HCT116 (cell line): ENCODE data around the gene TMEM61. TPM values are rescaled to one million over a fixed set of nuclear protein-coding genes. Genes with fewer than 3 reads are reported as not detected.

Experiments used
- ATAC-seq: fragments of 200-7000 bp; cut with Tn5 transposase; 2 replicates; pipeline ENCODE4 v1.9.1; 2020; ENCODE audit warnings: mild to moderate bottlenecking, moderate library complexity
- BruUV-seq: library from RNA; stranded (reverse); fragments of 400-500 nt; replicated peaks from 2 replicates; lab custom pipeline; 2021; lab: Mats Ljungman, UMichigan
- CTCF ChIA-PET: fragments of 300-600 bp; sonication (Branson Sonifier 250); formaldehyde crosslinking; loops from one replicate; lab custom pipeline; 2021; ENCODE audit warnings: antibody characterized with exemption; lab: Charles Lee
- POLR2A ChIA-PET: fragments of 300-600, 350-600 bp; sonication (Branson Sonifier 250); formaldehyde crosslinking; loops from one replicate; lab custom pipeline; 2021; ENCODE audit warnings: antibody characterized with exemption; lab: Charles Lee
- RAD21 ChIA-PET, 2 experiments: fragments of 300-600 bp; sonication (Branson Sonifier 250); formaldehyde crosslinking; loops; one replicate each; lab custom pipeline; 2023; ENCODE audit warnings: low total read pairs in 2 of 2; ENCODE audit not compliant: uncharacterized antibody in 2 of 2, unreplicated experiment in 2 of 2, low non-redundant PET in 1 of 2; lab: Charles Lee
- DNase-seq: peaks from one replicate; pipeline ENCODE4 v3.0.0-alpha.2; 2010; ENCODE audit warnings: low read depth, low spot score
- H2AFZ ChIP-seq: fragments of 200-600 bp; shearing (Covaris generic), sonication (generic); 2 replicates; pipeline ENCODE4 v1.6.1; 2017; ENCODE audit warnings: low read depth, mixed run types, mixed read lengths, antibody characterized with exemption, low read length; ENCODE audit not compliant: poor library complexity, severe bottlenecking
- H3K27ac ChIP-seq: 2 replicates; pipeline ENCODE4 v1.5.1; 2012; ENCODE audit warnings: low read depth, low read length
- H3K27me3 ChIP-seq: fragments of 200-600 bp; sonication (generic); 2 replicates; pipeline ENCODE4 v1.6.1; 2016; ENCODE audit warnings: mixed run types, low read length, mixed read lengths; ENCODE audit not compliant: insufficient read depth
- H3K36me3 ChIP-seq, 2 experiments: fragments of 200-500 bp in 1 of 2; fragments of 200-600 bp in 1 of 2; sonication (Bioruptor generic) in 1 of 2; sonication (generic) in 1 of 2; 2 replicates each; pipeline versions ENCODE4 v1.5.1 to v1.6.1; 2014 to 2016; ENCODE audit warnings: low read length in 2 of 2, inconsistent platforms in 1 of 2, mixed read lengths in 1 of 2, mixed run types in 1 of 2; ENCODE audit not compliant: insufficient read depth in 2 of 2, control insufficient read depth in 1 of 2
- H3K4me1 ChIP-seq, 2 experiments: fragments of 200-600 bp in 1 of 2; sonication (generic) in 1 of 2; 2 replicates each; pipeline versions ENCODE4 v1.5.1 to v1.6.1; 2012 to 2017; ENCODE audit warnings: low read length in 2 of 2, inconsistent platforms in 1 of 2, mild to moderate bottlenecking in 1 of 2, mixed read lengths in 1 of 2, mixed run types in 1 of 2, moderate library complexity in 1 of 2; ENCODE audit not compliant: insufficient read depth in 2 of 2, control insufficient read depth in 1 of 2
- H3K4me2 ChIP-seq: fragments of 200-600 bp; sonication (generic); 2 replicates; pipeline ENCODE4 v1.6.1; 2017; ENCODE audit warnings: mixed run types, low read length, mixed read lengths
- H3K4me3 ChIP-seq, 2 experiments: fragments of 200-600 bp in 1 of 2; sonication (generic) in 1 of 2; replicated peaks in 1 of 2; 2 replicates each; pipeline ENCODE4 v1.5.1; 2011 to 2016; ENCODE audit warnings: low read length in 2 of 2, control low read depth in 1 of 2, low read depth in 1 of 2, mild to moderate bottlenecking in 1 of 2, mixed read lengths in 1 of 2, mixed run types in 1 of 2
- H3K79me2 ChIP-seq: fragments of 200-600 bp; sonication (generic); 2 replicates; pipeline ENCODE4 v1.6.1; 2017; ENCODE audit warnings: mild to moderate bottlenecking, mixed run types, low read length, moderate library complexity, mixed read lengths; ENCODE audit not compliant: insufficient read depth
- H3K9ac ChIP-seq: fragments of 200-600 bp; sonication (generic); 2 replicates; pipeline ENCODE4 v1.6.1; 2016; ENCODE audit warnings: low read length, mixed read lengths
- H3K9me2 ChIP-seq: fragments of 200-600 bp; sonication (generic), shearing (Covaris generic); 2 replicates; pipeline ENCODE4 v1.6.1; 2017; ENCODE audit warnings: mixed run types, mild to moderate bottlenecking, moderate library complexity; ENCODE audit not compliant: insufficient read depth
- H3K9me3 ChIP-seq, 2 experiments: fragments of 200-500 bp in 1 of 2; fragments of 200-600 bp in 1 of 2; sonication (Bioruptor generic) in 1 of 2; sonication (generic) in 1 of 2; 2 replicates each; pipeline ENCODE4 v1.6.1; 2014 to 2017; ENCODE audit warnings: low read length in 2 of 2, mixed read lengths in 2 of 2, inconsistent platforms in 1 of 2, low read depth in 1 of 2, mild to moderate bottlenecking in 1 of 2, mixed run types in 1 of 2, moderate library complexity in 1 of 2; ENCODE audit not compliant: control insufficient read depth in 1 of 2, insufficient read depth in 1 of 2
- H4K20me1 ChIP-seq: fragments of 200-600 bp; sonication (generic), shearing (Covaris generic); 2 replicates; pipeline ENCODE4 v1.6.1; 2017; ENCODE audit warnings: mixed run types, mild to moderate bottlenecking, moderate library complexity; ENCODE audit not compliant: insufficient read depth
- CBX3 ChIP-seq: IDR thresholded peaks from 2 replicates; pipeline ENCODE4 v1.6.1; 2012; ENCODE audit warnings: low read depth
- CEBPB ChIP-seq: IDR thresholded peaks from 2 replicates; pipeline ENCODE4 v1.6.1; 2012; ENCODE audit warnings: low read depth
- EGR1 ChIP-seq: IDR thresholded peaks from 2 replicates; pipeline ENCODE4 v1.6.1; 2012; ENCODE audit warnings: low read depth
- ELF1 ChIP-seq: IDR thresholded peaks from 2 replicates; pipeline ENCODE4 v1.6.1; 2012; ENCODE audit warnings: low read depth, borderline replicate concordance
- EZH2 ChIP-seq: fragments of 200-600 bp; sonication (generic); IDR thresholded peaks from 2 replicates; pipeline ENCODE4 v1.6.1; 2017; ENCODE audit warnings: antibody characterized with exemption, mixed run types
- EZH2phosphoT487 ChIP-seq: fragments of 200-600 bp; IDR thresholded peaks from 2 replicates; pipeline ENCODE4 v1.6.1; 2018; ENCODE audit warnings: antibody characterized with exemption, borderline replicate concordance
- FOSL1 ChIP-seq: IDR thresholded peaks from 2 replicates; pipeline ENCODE4 v1.6.1; 2012; ENCODE audit warnings: low read depth
- JUND ChIP-seq: IDR thresholded peaks from 2 replicates; pipeline ENCODE4 v1.6.1; 2012
- POLR2A ChIP-seq: IDR thresholded peaks from 2 replicates; pipeline ENCODE4 v1.7.0; 2011; ENCODE audit warnings: borderline replicate concordance; ENCODE audit not compliant: insufficient read depth, insufficient read length; ENCODE audit errors: extremely low read depth
- POLR2AphosphoS5 ChIP-seq: IDR thresholded peaks from 2 replicates; pipeline ENCODE4 v1.6.1; 2011; ENCODE audit warnings: mild to moderate bottlenecking, low read depth, low read length, moderate library complexity
- RAD21 ChIP-seq: IDR thresholded peaks from 2 replicates; pipeline ENCODE4 v1.6.1; 2012; ENCODE audit warnings: low read depth, mild to moderate bottlenecking
- REST ChIP-seq: IDR thresholded peaks from 2 replicates; pipeline ENCODE4 v1.6.1; 2012; ENCODE audit warnings: low read depth
- SIN3A ChIP-seq: IDR thresholded peaks from 2 replicates; pipeline ENCODE4 v1.6.1; 2012; ENCODE audit warnings: low read depth
- SP1 ChIP-seq: IDR thresholded peaks from 2 replicates; pipeline ENCODE4 v1.6.1; 2012; ENCODE audit warnings: low read depth
- SRF ChIP-seq: IDR thresholded peaks from 2 replicates; pipeline ENCODE4 v1.6.1; 2012; ENCODE audit warnings: low read depth
- YY1 ChIP-seq: IDR thresholded peaks from 2 replicates; pipeline ENCODE4 v1.6.1; 2011; ENCODE audit warnings: low read length, low read depth, moderate library complexity, mild to moderate bottlenecking; ENCODE audit not compliant: insufficient replicate concordance; ENCODE audit errors: extremely low read depth
- ZBTB33 ChIP-seq: IDR thresholded peaks from 2 replicates; pipeline ENCODE4 v1.6.1; 2011; ENCODE audit warnings: mild to moderate bottlenecking, low read length, moderate library complexity; ENCODE audit not compliant: insufficient replicate concordance; ENCODE audit errors: extremely low read depth
- ZFX ChIP-seq: fragments of 450-650 bp; IDR thresholded peaks from 2 replicates; pipeline ENCODE4 v1.6.1; 2017
- ZNF274 ChIP-seq: fragments of 200-500 bp; sonication (Bioruptor generic); IDR thresholded peaks from 2 replicates; pipeline ENCODE4 v1.6.1; 2014; ENCODE audit warnings: mild to moderate bottlenecking, low read depth, low read length, inconsistent platforms
- intact Hi-C: fragments of 100-400 bp; cut with micrococcal nuclease; formaldehyde crosslinking; loops from 2 replicates; pipeline ENCODE4 v1.10.0; 2022
- total RNA-seq: library from RNA; stranded (reverse); gene quantifications from one replicate; pipeline ENCODE4 v1.2.1, GENCODE V29; 2021; ENCODE audit not compliant: unreplicated experiment
- TF ChIP-seq, protein P1 (sequence below): IDR thresholded peaks from 2 replicates; pipeline ENCODE4 v1.6.1; 2012

TMEM61 gene
- total RNA-seq, 1 experiment from 2014 or later: 4.4 TPM

GRCh38 chr1:54995013-54995760, 14.8 kb downstream of the TMEM61 start:
- H3K27me3 ChIP-seq: no peaks in the 10 kb centered on the region
- no peak overlapping the region for H2AFZ ChIP-seq
- RAD21 ChIA-PET: interaction anchor here (2.0 to 2.9 kb wide), 2 partner anchors 45 kb away, joined by 20 to 25 read pairs; no protein-coding TSS in a partner anchor
- H4K20me1 ChIP-seq: no peaks in the 10 kb centered on the region
- H3K36me3 ChIP-seq: no peaks in the 10 kb centered on the region
- H3K9me2 ChIP-seq: no peaks in the 10 kb centered on the region
- no peak overlapping the region for H3K4me2 ChIP-seq
- no TSS peak for BruUV-seq
- H3K79me2 ChIP-seq: no peaks in the 10 kb centered on the region
- H3K27ac ChIP-seq: no peak overlapping the region
- no peak overlapping the region for H3K4me3 ChIP-seq
- CTCF ChIA-PET: interaction anchor here (2.1 to 5.8 kb wide), 3 partner anchors 27 to 49 kb away, joined by 7 to 85 read pairs (median 73); no protein-coding TSS in a partner anchor
- ATAC-seq (no peak), DNase-seq (no peak)
- H3K4me1 ChIP-seq: peaks cover 0 to 8% of the 10 kb centered on the region in 2 experiments; a peak in 1 of 4 replicates
- POLR2A ChIA-PET: interaction anchor here (1.1 kb wide), 1 partner anchor 50 kb away, joined by 3 read pairs; no protein-coding TSS in a partner anchor
- no peaks in the 10 kb centered on the region for H3K9me3 ChIP-seq
- intact Hi-C loops: no loop called here
- TF ChIP-seq SRF: no peak
- no peak for TF ChIP-seq SP1
- no peak for TF ChIP-seq ELF1
- no peak for TF ChIP-seq RAD21
- no peak for TF ChIP-seq FOSL1
- no peak for TF ChIP-seq POLR2A
- TF ChIP-seq CBX3: no peak
- TF ChIP-seq ZFX: no peak
- no peak for TF ChIP-seq EZH2
- TF ChIP-seq REST: no peak
- TF ChIP-seq SIN3A: no peak
- no peak for TF ChIP-seq ZNF274
- no peak for TF ChIP-seq EGR1
- TF ChIP-seq POLR2AphosphoS5: no peak
- no peak for TF ChIP-seq JUND
- no peak for TF ChIP-seq YY1
- no peak for TF ChIP-seq CEBPB
- TF ChIP-seq ZBTB33: no peak
- TF ChIP-seq, protein P1, sequence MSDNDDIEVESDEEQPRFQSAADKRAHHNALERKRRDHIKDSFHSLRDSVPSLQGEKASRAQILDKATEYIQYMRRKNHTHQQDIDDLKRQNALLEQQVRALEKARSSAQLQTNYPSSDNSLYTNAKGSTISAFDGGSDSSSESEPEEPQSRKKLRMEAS: no peak
- TF ChIP-seq EZH2phosphoT487: no peak
- no peak overlapping the region for H3K9ac ChIP-seq
